SW480 (cell line): ENCODE results near the gene DNAJB6.

ENCODE experiments used
- DNase-seq: peaks from one replicate; pipeline ENCODE4 v3.0.0-alpha.2; 2016; ENCODE audit warnings: low spot score

DNAJB6 gene

GRCh38 chr7:157336383-157337315 lies at the start of gene DNAJB6:
Gene DNAJB6 (plus strand): TSS chr7:157337004. CDS start chr7:157358573, 21,569 bp downstream.
- DNase-seq: peak; percentile 87

GRCh38 chr7:157291404-157292080 lies 45.3 kb upstream of the DNAJB6 start:
- no peak for DNase-seq

GRCh38 chr7:157292258-157292657 lies 44.5 kb upstream of the DNAJB6 start:
- no peak for DNase-seq

- peak; percentile 48 for DNase-seq
Observed at GRCh38 chr7:157292770-157293412, 43.9 kb upstream of the DNAJB6 start.

GRCh38 chr7:157293413-157293788 lies 43.4 kb upstream of the DNAJB6 start:
- DNase-seq: no peak

GRCh38 chr7:157294773-157295172 lies 42.0 kb upstream of the DNAJB6 start:
- DNase-seq: no peak

GRCh38 chr7:157295338-157295737 lies 41.5 kb upstream of the DNAJB6 start:
- DNase-seq: no peak

- no peak for DNase-seq
Observed at GRCh38 chr7:157297185-157297584, 39.6 kb upstream of the DNAJB6 start.

- DNase-seq: no peak
Observed at GRCh38 chr7:157299317-157299612, 37.5 kb upstream of the DNAJB6 start.

GRCh38 chr7:157299613-157300368 lies 37.0 kb upstream of the DNAJB6 start:
- DNase-seq: peak; percentile 83

- DNase-seq: no peak
Observed at GRCh38 chr7:157300369-157300825, 36.4 kb upstream of the DNAJB6 start.

- DNase-seq: no peak
Observed at GRCh38 chr7:157301610-157302120, 35.1 kb upstream of the DNAJB6 start.

GRCh38 chr7:157306846-157307838 lies 29.7 kb upstream of the DNAJB6 start:
- DNase-seq: no peak

GRCh38 chr7:157309988-157310668 lies 26.7 kb upstream of the DNAJB6 start:
- DNase-seq: peak; percentile 93

GRCh38 chr7:157310676-157311185 lies 26.1 kb upstream of the DNAJB6 start:
- peak; percentile 26 for DNase-seq

GRCh38 chr7:157312941-157313340 lies 23.9 kb upstream of the DNAJB6 start:
- DNase-seq: no peak

- DNase-seq: no peak
Observed at GRCh38 chr7:157313645-157314044, 23.2 kb upstream of the DNAJB6 start.

- no peak for DNase-seq
Observed at GRCh38 chr7:157318015-157318706, 18.6 kb upstream of the DNAJB6 start.

- DNase-seq: no peak
Observed at GRCh38 chr7:157320608-157320980, 16.2 kb upstream of the DNAJB6 start.
